ENCODE measurements around the gene TAX1BP3.
A peak's percentile ranks its signal among the peaks of the same experiment; 100 is the strongest.

The TAX1BP3 gene

GRCh38 chr17:3691617-3692067, 23.3 kb upstream of the TAX1BP3 start:
- no peak for TF ChIP-seq CTCF (IDR thresholded peaks at IDR 0.05)

DNA sequence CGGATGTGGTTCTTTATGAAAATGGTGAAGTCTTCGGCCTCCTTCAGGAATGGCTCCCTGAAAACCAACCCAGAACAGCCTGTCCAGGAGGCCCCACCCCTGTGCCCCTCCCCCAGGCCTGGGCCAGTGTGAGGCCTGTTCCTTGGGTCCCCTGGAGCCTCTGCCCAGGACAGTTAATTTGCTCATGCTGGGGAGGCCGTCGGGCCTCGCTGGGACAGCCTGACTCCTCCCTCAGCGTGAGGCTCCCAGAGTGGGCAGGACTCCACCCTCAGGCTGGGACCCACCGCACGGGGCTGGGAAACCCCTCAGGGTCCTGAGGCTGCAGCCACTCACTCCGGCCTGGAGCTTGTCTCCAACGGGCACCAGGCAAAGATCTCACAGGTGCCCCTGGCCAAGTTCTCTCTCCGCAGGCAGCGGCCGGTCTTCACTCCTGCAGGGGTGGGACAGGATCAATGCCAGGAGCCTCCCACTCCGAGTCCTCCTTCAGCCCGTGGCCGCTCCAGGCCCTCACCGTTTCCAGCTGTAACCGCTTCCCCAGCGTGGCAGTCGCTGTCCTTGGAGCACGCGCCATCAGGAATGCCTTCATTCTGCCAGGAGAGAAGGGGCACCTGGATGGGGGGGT, 21.8 kb upstream of the TAX1BP3 start:
- no peak for TF ChIP-seq CTCF (IDR thresholded peaks at IDR 0.05)

DNA sequence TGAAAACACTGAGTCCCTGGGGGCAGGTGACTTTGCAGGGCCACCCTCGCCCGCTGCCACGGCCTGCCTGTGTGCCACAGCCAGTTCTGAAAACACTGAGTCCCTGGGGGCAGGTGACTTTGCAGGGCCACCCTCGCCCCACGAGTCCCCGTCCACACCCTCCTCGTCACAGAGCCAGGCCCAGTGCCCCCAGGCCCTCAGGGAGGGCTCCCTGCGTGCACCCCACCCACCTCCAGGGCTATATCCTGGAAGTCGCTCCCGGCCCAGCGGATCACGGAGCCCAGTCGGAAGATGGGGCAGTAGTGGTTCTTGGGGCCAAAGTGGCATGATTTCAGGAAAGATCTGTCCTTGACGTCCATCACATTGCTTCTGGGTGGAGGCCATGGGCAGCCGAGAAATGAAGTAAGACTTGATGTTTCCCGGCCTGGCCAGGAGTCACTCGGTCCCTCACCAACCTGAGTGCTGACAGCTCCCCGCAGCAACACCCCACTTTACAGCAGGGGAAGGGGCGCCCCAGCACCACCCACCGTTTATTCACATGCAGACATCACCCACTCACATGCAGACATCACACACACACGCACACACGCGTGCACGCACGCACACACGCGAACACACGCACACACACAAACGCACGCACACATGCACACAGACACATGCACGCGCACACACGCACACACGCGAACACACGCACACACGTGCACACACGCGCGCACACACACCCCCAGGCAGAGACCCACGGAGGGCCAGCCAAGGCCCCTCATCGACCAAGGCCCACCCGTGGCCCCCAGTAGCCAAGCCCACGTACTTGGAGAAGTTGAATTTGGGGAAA, 21.1 kb upstream of the TAX1BP3 start:
- TF ChIP-seq CTCF (IDR thresholded peaks at IDR 0.05) = no peak

DNA sequence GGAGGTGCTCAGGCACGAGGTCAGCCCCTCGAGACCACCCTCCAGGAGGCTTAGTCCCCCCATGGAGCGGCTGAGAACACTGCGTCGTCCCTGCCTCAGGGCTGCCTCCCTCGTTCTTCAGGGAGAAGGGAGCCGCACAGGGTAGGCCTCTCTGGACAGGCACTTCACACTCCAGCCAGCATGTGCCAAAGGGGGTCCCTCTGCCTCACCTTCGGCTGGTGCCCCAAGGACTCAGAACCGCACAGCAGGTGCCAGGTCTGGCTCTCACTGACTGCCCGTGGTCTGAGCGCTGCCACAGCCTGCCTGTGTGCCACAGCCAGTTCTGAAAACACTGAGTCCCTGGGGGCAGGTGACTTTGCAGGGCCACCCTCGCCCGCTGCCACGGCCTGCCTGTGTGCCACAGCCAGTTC, 20.5 kb upstream of the TAX1BP3 start:
- no peak for TF ChIP-seq CTCF (IDR thresholded peaks at IDR 0.05)

GRCh38 chr17:3688027-3688553, 19.7 kb upstream of the TAX1BP3 start:
- TF ChIP-seq CTCF (IDR thresholded peaks at IDR 0.05) = no peak

GRCh38 chr17:3685174-3685573, 16.8 kb upstream of the TAX1BP3 start:
- no peak for TF ChIP-seq CTCF (IDR thresholded peaks at IDR 0.05)

DNA sequence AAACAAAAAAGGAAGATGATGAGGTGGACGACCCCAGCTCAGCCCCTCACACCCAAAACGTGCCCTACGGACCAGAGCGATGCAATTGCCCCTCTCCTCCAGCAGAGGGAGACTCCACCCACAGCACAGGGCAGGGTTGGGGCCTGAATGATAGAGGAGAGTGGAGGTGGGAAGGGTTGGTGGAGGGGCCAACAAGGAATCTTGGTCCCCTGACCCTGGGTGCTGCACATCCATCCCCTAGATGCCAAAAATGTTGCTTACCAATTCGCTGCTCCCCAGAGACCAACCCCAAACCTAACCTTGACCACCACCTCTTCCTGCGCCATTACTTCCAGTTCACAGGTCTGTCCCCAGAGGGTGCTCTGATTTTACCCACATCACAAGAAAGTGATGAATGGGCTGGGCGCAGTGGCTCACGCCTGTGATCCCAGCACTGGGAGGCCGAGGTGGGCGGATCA, 14.7 kb upstream of the TAX1BP3 start:
- TF ChIP-seq CTCF (IDR thresholded peaks at IDR 0.05) = peak; percentile 98

All from LNCAP (cell line).